ENCODE measurements around the gene IFFO2.

IFFO2 gene

DNA sequence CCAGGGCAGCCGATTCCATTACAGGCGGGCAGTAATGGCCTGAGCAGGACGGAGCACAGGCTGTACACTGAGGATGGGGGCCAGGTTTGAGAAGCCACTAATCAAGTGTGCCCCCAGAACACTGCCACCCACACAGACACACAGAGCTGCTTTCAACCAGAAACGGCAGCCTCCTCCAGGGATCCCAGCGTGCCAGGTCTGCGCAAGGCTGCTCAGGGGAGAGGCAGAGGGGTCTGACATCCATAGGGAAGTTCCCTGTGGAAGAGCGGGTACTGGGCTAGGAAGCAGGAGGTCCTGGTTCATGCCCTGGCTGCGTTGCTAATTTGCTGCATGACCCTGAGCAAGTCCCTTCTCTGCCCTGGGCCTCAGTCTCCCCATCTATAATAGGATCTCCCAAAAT is 28.1 kb downstream of the IFFO2 start:
- peaks cover 22% of the 10 kb centered on the region for H3K4me1 ChIP-seq (ENCODE audit: insufficient read depth, insufficient read length)
- no peak for DNase-seq (ENCODE audit: low read depth, low spot score)
- no peak overlapping the region for H3K9ac ChIP-seq (ENCODE audit: insufficient read length, low read depth)
- no peaks in the 10 kb centered on the region for H3K9me3 ChIP-seq (ENCODE audit: insufficient read depth, low read length)
- TF ChIP-seq YY1 (IDR thresholded peaks at IDR 0.05; ENCODE audit: insufficient read depth, insufficient read length) (no peak), ZNF274 (IDR thresholded peaks at IDR 0.05; ENCODE audit: low read depth, low read length) (no peak), SUZ12 (IDR thresholded peaks at IDR 0.05; ENCODE audit: extremely low read depth, insufficient read depth, insufficient read length) (no peak)
- H3K4me3 ChIP-seq (ENCODE audit: insufficient read length, low read depth) = no peak overlapping the region
- no peaks in the 10 kb centered on the region for H3K27me3 ChIP-seq (ENCODE audit: insufficient read depth, insufficient read length)
- H3K36me3 ChIP-seq (ENCODE audit: insufficient read depth, insufficient read length, low read length) = no peaks in the 10 kb centered on the region

GRCh38 chr1:18927654-18928272 is 28.7 kb downstream of the IFFO2 start:
- no peak overlapping the region for H3K4me3 ChIP-seq (ENCODE audit: insufficient read length, low read depth)
- H3K9ac ChIP-seq (ENCODE audit: insufficient read length, low read depth) = no peak overlapping the region
- no peaks in the 10 kb centered on the region for H3K36me3 ChIP-seq (ENCODE audit: insufficient read depth, insufficient read length, low read length)
- H3K4me1 ChIP-seq (ENCODE audit: insufficient read depth, insufficient read length) = peaks cover 23% of the 10 kb centered on the region
- no peaks in the 10 kb centered on the region for H3K9me3 ChIP-seq (ENCODE audit: insufficient read depth, low read length)
- H3K27me3 ChIP-seq (ENCODE audit: insufficient read depth, insufficient read length) = no peaks in the 10 kb centered on the region
- TF ChIP-seq YY1 (IDR thresholded peaks at IDR 0.05; ENCODE audit: insufficient read depth, insufficient read length) = no peak
- no peak for TF ChIP-seq SUZ12 (IDR thresholded peaks at IDR 0.05; ENCODE audit: extremely low read depth, insufficient read depth, insufficient read length)
- TF ChIP-seq ZNF274 (IDR thresholded peaks at IDR 0.05; ENCODE audit: low read depth, low read length) = no peak
- no peak for DNase-seq (ENCODE audit: low read depth, low spot score)

DNA sequence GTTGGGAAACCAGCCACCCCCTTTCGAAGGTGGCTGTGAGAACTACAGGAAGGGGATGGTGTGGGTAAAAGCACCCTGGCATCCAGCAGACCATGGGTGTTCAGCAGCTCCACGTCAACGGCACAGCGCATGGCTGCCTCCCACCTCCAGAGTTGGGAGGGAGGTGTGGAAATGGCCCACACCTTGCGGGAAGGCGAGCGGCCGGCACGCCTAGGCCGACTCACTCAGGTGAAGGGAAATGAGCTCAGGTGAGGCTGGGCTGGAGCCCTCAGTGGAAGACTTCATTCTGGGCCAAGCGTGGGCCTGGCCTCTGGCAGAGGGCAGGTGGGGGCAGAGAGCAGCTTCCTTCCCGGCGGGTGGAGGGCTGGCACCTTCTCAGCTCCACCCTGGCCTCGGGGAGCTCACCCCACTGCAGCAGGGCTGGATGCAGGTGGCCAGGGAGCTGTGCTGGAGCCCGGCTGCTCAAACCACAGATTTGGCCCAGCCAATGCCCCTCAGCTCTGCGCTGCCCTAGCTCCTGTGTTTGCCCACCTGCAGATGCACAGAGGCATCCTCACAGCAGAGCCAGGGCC is 29.3 kb downstream of the IFFO2 start:
- H3K4me3 ChIP-seq (ENCODE audit: insufficient read length, low read depth) = no peak overlapping the region
- no peak for TF ChIP-seq SUZ12 (IDR thresholded peaks at IDR 0.05; ENCODE audit: extremely low read depth, insufficient read depth, insufficient read length)
- no peak for TF ChIP-seq YY1 (IDR thresholded peaks at IDR 0.05; ENCODE audit: insufficient read depth, insufficient read length)
- TF ChIP-seq ZNF274 (IDR thresholded peaks at IDR 0.05; ENCODE audit: low read depth, low read length) = no peak
- no peaks in the 10 kb centered on the region for H3K9me3 ChIP-seq (ENCODE audit: insufficient read depth, low read length)
- H3K9ac ChIP-seq (ENCODE audit: insufficient read length, low read depth) = no peak overlapping the region
- no peak for DNase-seq (ENCODE audit: low read depth, low spot score)
- no peaks in the 10 kb centered on the region for H3K27me3 ChIP-seq (ENCODE audit: insufficient read depth, insufficient read length)
- H3K36me3 ChIP-seq (ENCODE audit: insufficient read depth, insufficient read length, low read length) = no peaks in the 10 kb centered on the region
- peaks cover 20% of the 10 kb centered on the region for H3K4me1 ChIP-seq (ENCODE audit: insufficient read depth, insufficient read length)

DNA sequence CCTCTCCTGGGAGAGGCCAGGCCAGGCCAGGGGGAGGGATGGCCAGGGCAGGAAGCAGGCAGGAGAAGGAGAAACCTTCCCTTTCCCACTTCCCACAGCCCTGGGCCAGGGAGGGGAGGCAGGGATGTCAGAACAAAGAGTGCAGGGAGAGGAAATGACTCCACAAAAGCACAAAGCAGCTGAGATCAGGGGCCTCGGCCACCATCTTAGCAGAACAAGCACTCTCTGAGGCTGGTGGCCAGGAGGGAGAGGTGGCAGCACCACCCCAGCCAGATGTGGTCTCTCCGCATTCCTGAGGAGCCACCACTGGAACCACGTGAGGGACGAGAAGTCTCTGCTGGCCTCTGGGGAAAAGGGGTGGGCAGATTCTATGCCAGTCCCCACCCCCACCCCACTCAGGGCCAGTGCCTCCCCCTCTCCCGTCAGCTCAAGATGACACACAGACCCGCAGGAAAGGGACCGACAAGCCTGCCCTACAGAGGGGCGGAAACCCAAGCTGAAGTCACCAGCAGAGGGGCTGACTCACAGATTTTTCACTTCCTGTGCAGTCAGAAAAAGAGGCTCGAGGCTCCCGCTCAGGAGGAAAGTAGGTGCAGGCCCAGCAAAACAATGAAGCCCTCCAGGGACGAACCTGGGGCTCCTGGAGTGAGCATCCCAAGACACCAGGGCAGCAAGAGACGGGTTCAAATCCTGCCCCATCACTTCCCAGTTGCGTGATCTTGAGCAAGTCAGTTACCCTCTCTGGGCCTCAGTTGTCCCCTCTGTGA is 30.0 kb downstream of the IFFO2 start:
- H3K9ac ChIP-seq (ENCODE audit: insufficient read length, low read depth) = no peak overlapping the region
- H3K9me3 ChIP-seq (ENCODE audit: insufficient read depth, low read length) = no peaks in the 10 kb centered on the region
- no peak overlapping the region for H3K4me3 ChIP-seq (ENCODE audit: insufficient read length, low read depth)
- H3K27me3 ChIP-seq (ENCODE audit: insufficient read depth, insufficient read length) = no peaks in the 10 kb centered on the region
- DNase-seq (ENCODE audit: low read depth, low spot score) = no peak
- TF ChIP-seq ZNF274 (IDR thresholded peaks at IDR 0.05; ENCODE audit: low read depth, low read length) (no peak), SUZ12 (IDR thresholded peaks at IDR 0.05; ENCODE audit: extremely low read depth, insufficient read depth, insufficient read length) (no peak), YY1 (IDR thresholded peaks at IDR 0.05; ENCODE audit: insufficient read depth, insufficient read length) (no peak)
- peaks cover 23% of the 10 kb centered on the region for H3K4me1 ChIP-seq (ENCODE audit: insufficient read depth, insufficient read length)
- H3K36me3 ChIP-seq (ENCODE audit: insufficient read depth, insufficient read length, low read length) = no peaks in the 10 kb centered on the region

GRCh38 chr1:18925279-18925678 is 31.2 kb downstream of the IFFO2 start:
- no peak for TF ChIP-seq SUZ12 (IDR thresholded peaks at IDR 0.05; ENCODE audit: extremely low read depth, insufficient read depth, insufficient read length)
- no peak for TF ChIP-seq YY1 (IDR thresholded peaks at IDR 0.05; ENCODE audit: insufficient read depth, insufficient read length)
- no peaks in the 10 kb centered on the region for H3K9me3 ChIP-seq (ENCODE audit: insufficient read depth, low read length)
- no peak overlapping the region for H3K4me3 ChIP-seq (ENCODE audit: insufficient read length, low read depth)
- H3K36me3 ChIP-seq (ENCODE audit: insufficient read depth, insufficient read length, low read length) = peaks cover 12% of the 10 kb centered on the region
- no peaks in the 10 kb centered on the region for H3K27me3 ChIP-seq (ENCODE audit: insufficient read depth, insufficient read length)
- H3K9ac ChIP-seq (ENCODE audit: insufficient read length, low read depth) = no peak overlapping the region
- no peak for DNase-seq (ENCODE audit: low read depth, low spot score)
- H3K4me1 ChIP-seq (ENCODE audit: insufficient read depth, insufficient read length) = peaks cover 26% of the 10 kb centered on the region

DNA sequence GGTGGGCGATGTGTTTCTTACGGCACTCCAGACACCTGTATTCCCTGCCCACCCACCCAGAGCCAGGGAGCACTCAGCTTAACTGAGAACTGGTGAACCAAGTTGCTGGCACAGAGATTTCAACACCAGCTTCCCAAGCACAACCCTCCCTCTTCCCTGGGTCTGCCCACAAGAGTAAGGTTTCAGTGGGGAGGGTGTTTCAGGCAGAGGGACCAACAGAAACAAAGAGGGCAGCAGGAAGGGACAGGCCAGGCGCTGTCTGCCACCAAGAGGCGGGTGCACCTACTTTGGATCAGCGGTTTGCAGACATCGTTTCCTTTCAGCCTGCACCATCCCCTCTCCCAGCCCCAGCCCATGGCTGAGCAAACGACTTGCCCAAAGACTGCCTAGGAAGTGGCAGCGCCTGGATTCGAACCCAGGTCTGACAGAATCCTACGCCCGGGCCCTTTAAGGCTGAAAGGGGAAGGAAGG is 32.2 kb downstream of the IFFO2 start:
- H3K4me3 ChIP-seq (ENCODE audit: insufficient read length, low read depth) = no peak overlapping the region
- H3K27me3 ChIP-seq (ENCODE audit: insufficient read depth, insufficient read length) = no peaks in the 10 kb centered on the region
- H3K9me3 ChIP-seq (ENCODE audit: insufficient read depth, low read length) = no peaks in the 10 kb centered on the region
- peaks cover 21% of the 10 kb centered on the region for H3K36me3 ChIP-seq (ENCODE audit: insufficient read depth, insufficient read length, low read length)
- H3K4me1 ChIP-seq (ENCODE audit: insufficient read depth, insufficient read length) = peaks cover 26% of the 10 kb centered on the region
- no peak for DNase-seq (ENCODE audit: low read depth, low spot score)
- no peak for TF ChIP-seq ZNF274 (IDR thresholded peaks at IDR 0.05; ENCODE audit: low read depth, low read length)
- no peak for TF ChIP-seq SUZ12 (IDR thresholded peaks at IDR 0.05; ENCODE audit: extremely low read depth, insufficient read depth, insufficient read length)
- TF ChIP-seq YY1 (IDR thresholded peaks at IDR 0.05; ENCODE audit: insufficient read depth, insufficient read length) = no peak
- no peak overlapping the region for H3K9ac ChIP-seq (ENCODE audit: insufficient read length, low read depth)

GRCh38 chr1:18923756-18924211 is 32.7 kb downstream of the IFFO2 start:
- DNase-seq (ENCODE audit: low read depth, low spot score) = no peak
- H3K9ac ChIP-seq (ENCODE audit: insufficient read length, low read depth) = peak overlapping the region; percentile 42
- H3K4me1 ChIP-seq (ENCODE audit: insufficient read depth, insufficient read length) = peaks cover 25% of the 10 kb centered on the region
- H3K36me3 ChIP-seq (ENCODE audit: insufficient read depth, insufficient read length, low read length) = peaks cover 25% of the 10 kb centered on the region
- H3K4me3 ChIP-seq (ENCODE audit: insufficient read length, low read depth) = no peak overlapping the region
- TF ChIP-seq SUZ12 (IDR thresholded peaks at IDR 0.05; ENCODE audit: extremely low read depth, insufficient read depth, insufficient read length) (no peak), ZNF274 (IDR thresholded peaks at IDR 0.05; ENCODE audit: low read depth, low read length) (no peak), YY1 (IDR thresholded peaks at IDR 0.05; ENCODE audit: insufficient read depth, insufficient read length) (no peak)
- no peaks in the 10 kb centered on the region for H3K27me3 ChIP-seq (ENCODE audit: insufficient read depth, insufficient read length)
- no peaks in the 10 kb centered on the region for H3K9me3 ChIP-seq (ENCODE audit: insufficient read depth, low read length)
